Activated T-cell treated with anti-CD3 and anti-CD28 coated beads, Interleukin-2, amount 50 U/mL, for 1 hour (primary cell): ENCODE data around the gene TMEM176A.

Experiments used
- DNase-seq: peaks from one replicate; pipeline ENCODE4 v3.0.0-alpha.2; 2020

Gene TMEM176A

GRCh38 chr7:150820148-150820547, 19.6 kb downstream of the TMEM176A start:
- no peak for DNase-seq

- DNase-seq, result no peak
Observed at GRCh38 chr7:150820578-150821198, 20.1 kb downstream of the TMEM176A start.

GRCh38 chr7:150823043-150823442, 22.5 kb downstream of the TMEM176A start:
- no peak for DNase-seq

GRCh38 chr7:150823484-150824126, 23.0 kb downstream of the TMEM176A start:
- DNase-seq, result no peak

GRCh38 chr7:150824379-150825177, 24.0 kb downstream of the TMEM176A start:
- no peak for DNase-seq

- no peak for DNase-seq
Observed at GRCh38 chr7:150826061-150826849, 25.7 kb downstream of the TMEM176A start.

- DNase-seq, result no peak
Observed at GRCh38 chr7:150828384-150828783, 27.8 kb downstream of the TMEM176A start.

- DNase-seq, result no peak
Observed at GRCh38 chr7:150829426-150829825, 28.9 kb downstream of the TMEM176A start.

- DNase-seq, result no peak
Observed at GRCh38 chr7:150830937-150831336, 30.4 kb downstream of the TMEM176A start.

- no peak for DNase-seq
Observed at GRCh38 chr7:150831851-150832250, 31.3 kb downstream of the TMEM176A start.

- no peak for DNase-seq
Observed at GRCh38 chr7:150835019-150835418, 34.5 kb downstream of the TMEM176A start.

- DNase-seq, result no peak
Observed at GRCh38 chr7:150835702-150836280, 35.2 kb downstream of the TMEM176A start.

GRCh38 chr7:150838965-150839650, 38.5 kb downstream of the TMEM176A start:
- DNase-seq, result no peak

- DNase-seq, result no peak
Observed at GRCh38 chr7:150842018-150842417, 41.4 kb downstream of the TMEM176A start.

GRCh38 chr7:150842716-150843115, 42.1 kb downstream of the TMEM176A start:
- DNase-seq, result no peak

GRCh38 chr7:150845421-150845861, 44.9 kb downstream of the TMEM176A start:
- no peak for DNase-seq

GRCh38 chr7:150846291-150847115, 45.9 kb downstream of the TMEM176A start:
- no peak for DNase-seq

GRCh38 chr7:150847536-150847935, 47.0 kb downstream of the TMEM176A start:
- no peak for DNase-seq

- DNase-seq, result no peak
Observed at GRCh38 chr7:150848111-150848510, 47.5 kb downstream of the TMEM176A start.

GRCh38 chr7:150848561-150849115, 48.1 kb downstream of the TMEM176A start:
- no peak for DNase-seq
